Tibial artery (tissue), 4 donors: ENCODE measurements around the gene CD247.
"Not testable (repeated sequence)": the region's sequence is repeated elsewhere in the genome, so short reads cannot be mapped to it uniquely, and the experiment has no call there.

Experiments used
- DNase-seq, 2 donors: peaks; one replicate each; pipeline ENCODE4 v3.0.0-alpha.2; 2019
- H3K27ac ChIP-seq, 2 donors: fragments of 200-600 bp; sonication (generic) in 1 of 2; 1 replicate in 1 of 2; 2 replicates in 1 of 2; pipeline ENCODE4 v1.5.1; 2018 to 2019; ENCODE audit warnings: mild to moderate bottlenecking in 1 of 2
- H3K27me3 ChIP-seq, 2 donors: fragments of 200-600 bp; sonication (generic) in 1 of 2; one replicate each; pipeline versions ENCODE4 v1.5.1 to v1.6.0; 2016 to 2019
- H3K36me3 ChIP-seq, 3 donors: fragments of 200-600 bp; sonication (generic) in 2 of 3; one replicate each; pipeline ENCODE4 v1.5.1; 2016 to 2019; ENCODE audit warnings: mild to moderate bottlenecking in 2 of 3
- H3K4me1 ChIP-seq, 4 donors: fragments of 200-600 bp; sonication (generic) in 2 of 4; 1 replicate in 3 of 4; 2 replicates in 1 of 4; pipeline ENCODE4 v1.5.1; 2016 to 2019
- H3K4me3 ChIP-seq, 2 donors: fragments of 200-600 bp; sonication (generic) in 1 of 2; 1 replicate in 1 of 2; 2 replicates in 1 of 2; pipeline ENCODE4 v1.5.1; 2018 to 2019; ENCODE audit warnings: mild to moderate bottlenecking in 2 of 2
- H3K9me3 ChIP-seq, 3 donors: fragments of 200-600 bp; sonication (generic) in 1 of 3; one replicate each; pipeline ENCODE4 v1.5.1; 2016 to 2019
- intact Hi-C: fragments of 100-400 bp; cut with DNase I; formaldehyde crosslinking; loops from one replicate; pipeline ENCODE4 v1.15.0; 2023; ENCODE audit warnings: low total_unique reads
- TF ChIP-seq, protein P1 (sequence below), 2 experiments: fragments of 200-600 bp in 1 of 2; fragments of 450-650 bp in 1 of 2; IDR thresholded peaks; one replicate each; pipeline ENCODE4 v1.5.1; 2017 to 2019; ENCODE audit warnings: antibody characterized with exemption in 2 of 2, mild to moderate bottlenecking in 1 of 2, moderate library complexity in 1 of 2

The CD247 gene

DNA sequence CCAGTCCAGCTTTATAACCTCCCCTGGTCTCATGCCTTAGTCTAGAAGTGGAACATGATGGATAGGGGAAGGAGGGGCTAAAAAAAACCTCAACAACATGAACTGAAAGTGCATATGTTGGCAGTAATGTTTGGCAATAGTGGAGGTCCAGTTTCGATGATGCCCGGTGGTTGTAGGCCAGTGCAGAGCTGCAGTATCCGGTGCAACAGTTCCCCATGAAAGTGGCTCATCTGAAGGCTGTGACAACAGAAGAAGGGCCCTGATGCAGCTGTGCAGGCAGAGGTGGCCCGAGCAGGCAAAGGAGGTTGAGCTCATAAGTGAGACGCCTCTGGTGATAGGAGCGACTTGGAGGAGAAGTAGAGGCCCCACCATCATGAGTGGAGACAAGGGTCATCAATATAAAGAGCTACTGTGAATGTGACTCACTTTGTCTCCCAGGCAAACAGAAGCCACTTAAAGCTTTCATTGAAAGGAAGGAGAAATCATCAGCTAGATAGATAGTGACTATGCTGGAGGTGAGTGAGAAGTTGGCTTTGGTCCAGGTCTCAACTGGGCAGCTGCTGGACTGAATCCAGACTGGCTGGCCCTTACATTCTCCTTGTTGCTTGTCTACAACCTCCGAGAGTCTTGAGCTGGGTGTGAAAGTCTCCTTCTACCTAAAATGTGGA is 45.4 kb upstream of the CD247 start:
- no peaks in the 10 kb centered on the region for H3K36me3 ChIP-seq
- H3K9me3 ChIP-seq: no peaks in the 10 kb centered on the region
- H3K4me1 ChIP-seq: no peaks in the 10 kb centered on the region
- no peak overlapping the region for H3K27ac ChIP-seq
- peak; percentile 51 to 73 for DNase-seq
- H3K4me3 ChIP-seq: no peak overlapping the region
- H3K27me3 ChIP-seq: no peaks in the 10 kb centered on the region
- intact Hi-C loops: no loop called here
- TF ChIP-seq, protein P1, sequence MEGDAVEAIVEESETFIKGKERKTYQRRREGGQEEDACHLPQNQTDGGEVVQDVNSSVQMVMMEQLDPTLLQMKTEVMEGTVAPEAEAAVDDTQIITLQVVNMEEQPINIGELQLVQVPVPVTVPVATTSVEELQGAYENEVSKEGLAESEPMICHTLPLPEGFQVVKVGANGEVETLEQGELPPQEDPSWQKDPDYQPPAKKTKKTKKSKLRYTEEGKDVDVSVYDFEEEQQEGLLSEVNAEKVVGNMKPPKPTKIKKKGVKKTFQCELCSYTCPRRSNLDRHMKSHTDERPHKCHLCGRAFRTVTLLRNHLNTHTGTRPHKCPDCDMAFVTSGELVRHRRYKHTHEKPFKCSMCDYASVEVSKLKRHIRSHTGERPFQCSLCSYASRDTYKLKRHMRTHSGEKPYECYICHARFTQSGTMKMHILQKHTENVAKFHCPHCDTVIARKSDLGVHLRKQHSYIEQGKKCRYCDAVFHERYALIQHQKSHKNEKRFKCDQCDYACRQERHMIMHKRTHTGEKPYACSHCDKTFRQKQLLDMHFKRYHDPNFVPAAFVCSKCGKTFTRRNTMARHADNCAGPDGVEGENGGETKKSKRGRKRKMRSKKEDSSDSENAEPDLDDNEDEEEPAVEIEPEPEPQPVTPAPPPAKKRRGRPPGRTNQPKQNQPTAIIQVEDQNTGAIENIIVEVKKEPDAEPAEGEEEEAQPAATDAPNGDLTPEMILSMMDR (IDR thresholded peaks at IDR 0.05): no peak

- no peak for DNase-seq
- Histone ChIP-seq H3K27me3 (no peaks in the 10 kb centered on the region), H3K9me3 (no peaks in the 10 kb centered on the region), H3K4me1 (no peaks in the 10 kb centered on the region), H3K27ac (no peak overlapping the region), H3K4me3 (no peak overlapping the region), H3K36me3 (no peaks in the 10 kb centered on the region)
- TF ChIP-seq, protein P1 (IDR thresholded peaks at IDR 0.05): no peak
- intact Hi-C loops: no loop called here
These were observed 44.4 kb upstream of the CD247 start for GRCh38 chr1:167562702-167563101.

GRCh38 chr1:167561753-167562152 is 43.4 kb upstream of the CD247 start:
- Histone ChIP-seq H3K27me3 (no peaks in the 10 kb centered on the region), H3K36me3 (no peaks in the 10 kb centered on the region), H3K9me3 (no peaks in the 10 kb centered on the region), H3K4me1 (no peaks in the 10 kb centered on the region), H3K4me3 (no peak overlapping the region), H3K27ac (no peak overlapping the region)
- TF ChIP-seq, protein P1 (IDR thresholded peaks at IDR 0.05): no peak
- no peak for DNase-seq
- intact Hi-C loops: no loop called here

- no peaks in the 10 kb centered on the region for H3K36me3 ChIP-seq
- peak; percentile 85 to 87 for DNase-seq
- H3K27ac ChIP-seq: no peak overlapping the region
- TF ChIP-seq, protein P1 (IDR thresholded peaks at IDR 0.05): peak; percentile 82 to 87
- H3K4me3 ChIP-seq: no peak overlapping the region
- H3K4me1 ChIP-seq: peaks cover 0 to 31% (median 14%) of the 10 kb centered on the region in 4 donors
- intact Hi-C loops: no loop called here
- no peaks in the 10 kb centered on the region for H3K27me3 ChIP-seq
- H3K9me3 ChIP-seq: no peaks in the 10 kb centered on the region
These were observed 37.8 kb upstream of the CD247 start for GRCh38 chr1:167555971-167556714.

GRCh38 chr1:167555072-167555471 is 36.7 kb upstream of the CD247 start:
- DNase-seq, H3K4me3 ChIP-seq, intact Hi-C loops, H3K27me3 ChIP-seq, H3K9me3 ChIP-seq, H3K27ac ChIP-seq, H3K36me3 ChIP-seq: not testable (repeated sequence)
- H3K4me1 ChIP-seq: peaks cover 0 to 31% (median 14%) of the 10 kb centered on the region in 4 donors
